Right renal pelvis (tissue), 4 donors: ENCODE measurements around the gene FOXP3. TPM values are rescaled to one million over a fixed set of nuclear protein-coding genes. Genes with fewer than 3 reads are reported as not detected.

Source experiments
- DNase-seq, 4 donors: peaks; one replicate each; pipeline ENCODE4 v3.0.0-alpha.2; 2013; ENCODE audit warnings: low read depth in 4 of 4, low spot score in 3 of 4, missing footprints in 1 of 4
- polyA plus RNA-seq, 4 donors: library from polyadenylated mRNA; unstranded; fragments of 120-200 nt; gene quantifications; one replicate each; pipeline ENCODE4 v1.2.1, GENCODE V29; 2013; ENCODE audit not compliant: insufficient read length in 4 of 4

FOXP3 gene
- polyA plus RNA-seq, 4 donors: 0.67 to 1.1 (median 0.89) TPM

- no peak for DNase-seq
Measured at GRCh38 chrX:49276207-49276606, 11.7 kb upstream of the FOXP3 start.

DNA sequence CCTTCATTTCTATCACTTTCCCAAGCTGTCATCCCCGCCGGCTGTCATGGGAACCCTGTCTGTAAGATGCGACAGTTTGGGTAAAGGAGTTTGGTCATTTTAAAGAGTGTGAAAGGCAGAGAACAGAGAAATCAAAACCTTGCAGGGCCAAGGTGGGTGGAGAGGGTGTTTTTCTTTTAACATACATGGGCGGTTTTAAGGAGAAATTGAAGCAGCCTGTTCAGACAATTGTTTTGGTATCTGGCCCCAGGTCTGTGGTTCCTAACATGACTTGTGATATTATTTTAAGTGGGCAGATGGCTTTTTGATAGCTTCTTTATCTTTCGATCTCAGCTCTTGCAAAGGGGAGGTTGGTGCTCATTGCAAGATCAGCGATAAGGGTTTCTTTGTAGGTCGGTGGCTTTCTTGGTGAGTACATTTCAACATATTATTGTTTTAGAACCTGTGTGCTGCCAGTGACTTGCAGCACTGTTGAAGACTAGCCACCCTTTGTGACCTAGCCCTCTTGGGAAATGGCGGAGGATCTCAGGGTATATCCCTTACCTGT, 8.7 kb upstream of the FOXP3 start:
- no peak for DNase-seq

DNA sequence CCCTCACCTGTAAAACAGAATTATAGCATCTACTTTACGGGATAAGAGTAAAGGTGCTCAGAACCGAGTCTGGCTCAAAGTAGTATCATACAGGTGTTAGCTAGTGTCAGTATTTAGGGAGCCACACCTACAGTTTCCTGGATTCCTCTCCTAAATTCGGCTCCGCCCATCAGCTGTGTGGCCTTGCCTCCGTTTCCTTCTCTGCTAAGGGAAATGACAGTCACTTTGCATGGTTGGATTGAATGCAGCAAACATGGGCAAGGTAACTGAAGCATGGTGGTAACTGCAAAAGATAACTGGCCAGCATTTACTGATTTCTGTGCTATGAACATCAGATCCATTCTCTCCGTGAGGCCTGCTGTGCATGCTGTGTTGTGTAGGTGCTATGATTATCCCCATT, 7.9 kb upstream of the FOXP3 start:
- no peak for DNase-seq

DNA sequence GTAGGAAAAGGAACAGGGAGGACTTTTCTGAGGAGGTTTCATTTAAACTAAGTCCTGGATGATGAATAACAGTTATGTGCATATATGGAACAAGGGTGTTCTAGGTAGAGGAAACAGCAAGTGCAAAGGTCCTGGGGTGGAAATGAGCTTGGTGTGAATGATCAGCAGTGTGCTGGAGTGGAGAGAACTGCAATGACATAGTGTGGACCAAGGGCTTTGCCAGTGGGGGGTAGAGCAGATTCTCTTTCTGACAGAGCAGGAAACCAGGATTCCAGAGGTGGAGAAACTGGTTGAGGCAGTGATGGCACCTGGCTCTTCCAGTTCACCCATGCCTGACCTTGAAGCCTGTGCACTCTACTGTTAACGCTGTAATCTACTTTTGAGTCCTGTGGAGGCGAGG, 6.8 kb upstream of the FOXP3 start:
- DNase-seq: no peak

DNA sequence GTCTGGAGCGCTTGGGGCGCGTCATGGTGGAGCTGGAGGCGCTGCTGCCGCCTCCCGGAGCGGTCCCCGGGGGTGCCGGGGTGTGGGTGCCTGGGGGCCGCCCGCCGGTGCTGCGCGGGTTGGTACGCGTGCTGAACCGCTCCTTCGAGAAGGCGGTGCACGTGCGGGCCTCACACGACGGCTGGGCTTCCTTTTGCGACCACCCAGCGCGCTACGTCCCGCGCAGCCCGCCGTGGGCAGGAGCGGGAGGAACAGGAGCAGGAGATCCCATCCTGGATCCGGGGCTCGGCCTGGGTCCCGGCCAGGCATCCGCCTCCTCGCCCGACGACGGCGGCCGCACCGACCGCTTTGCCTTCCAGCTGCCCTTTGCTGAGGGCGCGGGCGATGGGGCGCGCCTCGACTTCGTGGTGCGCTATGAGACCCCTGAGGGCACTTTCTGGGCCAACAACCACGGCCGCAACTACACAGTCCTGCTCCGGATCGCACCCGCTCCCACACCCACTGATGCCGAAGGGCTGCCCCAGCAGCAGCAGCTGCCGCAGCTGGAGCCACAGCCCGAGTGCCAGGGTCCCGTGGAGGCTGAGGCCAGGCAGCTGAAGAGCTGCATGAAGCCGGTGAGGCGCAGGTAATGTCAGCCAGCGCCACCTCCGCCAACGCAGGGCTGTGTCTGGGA, 5.9 kb upstream of the FOXP3 start:
- no peak for DNase-seq

- no peak for DNase-seq
Measured at GRCh38 chrX:49269767-49270248, 5.3 kb upstream of the FOXP3 start, which contains the start of gene PPP1R3F. PPP1R3F (plus strand) TSS chrX:49269793; CDS start chrX:49269870, 77 bp downstream.

DNA sequence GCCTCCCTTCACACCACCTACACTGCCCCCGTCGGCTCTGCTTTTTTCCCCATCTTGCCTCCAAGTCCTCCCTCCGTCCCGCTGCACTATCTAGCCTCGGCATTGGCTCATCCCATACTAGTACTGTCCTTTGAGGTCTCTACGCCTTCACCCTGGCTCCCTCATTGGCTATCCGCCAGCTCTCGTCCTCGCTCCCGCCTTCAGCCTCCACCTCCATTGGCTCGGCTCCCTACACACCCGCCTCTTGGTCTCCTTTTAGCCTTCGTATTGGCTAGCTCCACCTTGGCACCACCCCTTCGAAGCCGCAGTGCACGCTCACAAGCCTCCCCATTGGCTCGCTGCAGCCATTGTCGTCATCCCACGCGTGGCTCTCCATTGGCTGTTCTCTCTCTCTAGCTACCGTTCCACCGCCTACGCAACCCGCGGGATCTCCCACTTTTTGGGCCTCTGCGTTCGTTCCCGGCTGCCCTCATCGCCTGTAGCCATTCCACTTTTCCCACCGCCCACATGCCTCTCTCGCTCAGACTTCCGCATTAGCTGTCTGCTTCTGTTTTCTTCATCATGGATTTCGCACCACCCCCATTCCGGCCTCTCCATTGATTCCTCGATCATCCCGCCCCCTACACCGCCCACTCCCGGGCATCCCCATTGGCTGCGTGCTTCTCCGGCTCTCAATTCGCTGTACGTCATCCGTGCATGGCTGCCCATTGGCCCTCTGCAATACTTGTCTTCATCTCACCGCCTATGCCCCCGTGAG, 4.7 kb upstream of the FOXP3 start:
- peak; percentile 85 to 93 (median 88) for DNase-seq

- DNase-seq: no peak
Measured at GRCh38 chrX:49268702-49269009, 4.1 kb upstream of the FOXP3 start.

DNA sequence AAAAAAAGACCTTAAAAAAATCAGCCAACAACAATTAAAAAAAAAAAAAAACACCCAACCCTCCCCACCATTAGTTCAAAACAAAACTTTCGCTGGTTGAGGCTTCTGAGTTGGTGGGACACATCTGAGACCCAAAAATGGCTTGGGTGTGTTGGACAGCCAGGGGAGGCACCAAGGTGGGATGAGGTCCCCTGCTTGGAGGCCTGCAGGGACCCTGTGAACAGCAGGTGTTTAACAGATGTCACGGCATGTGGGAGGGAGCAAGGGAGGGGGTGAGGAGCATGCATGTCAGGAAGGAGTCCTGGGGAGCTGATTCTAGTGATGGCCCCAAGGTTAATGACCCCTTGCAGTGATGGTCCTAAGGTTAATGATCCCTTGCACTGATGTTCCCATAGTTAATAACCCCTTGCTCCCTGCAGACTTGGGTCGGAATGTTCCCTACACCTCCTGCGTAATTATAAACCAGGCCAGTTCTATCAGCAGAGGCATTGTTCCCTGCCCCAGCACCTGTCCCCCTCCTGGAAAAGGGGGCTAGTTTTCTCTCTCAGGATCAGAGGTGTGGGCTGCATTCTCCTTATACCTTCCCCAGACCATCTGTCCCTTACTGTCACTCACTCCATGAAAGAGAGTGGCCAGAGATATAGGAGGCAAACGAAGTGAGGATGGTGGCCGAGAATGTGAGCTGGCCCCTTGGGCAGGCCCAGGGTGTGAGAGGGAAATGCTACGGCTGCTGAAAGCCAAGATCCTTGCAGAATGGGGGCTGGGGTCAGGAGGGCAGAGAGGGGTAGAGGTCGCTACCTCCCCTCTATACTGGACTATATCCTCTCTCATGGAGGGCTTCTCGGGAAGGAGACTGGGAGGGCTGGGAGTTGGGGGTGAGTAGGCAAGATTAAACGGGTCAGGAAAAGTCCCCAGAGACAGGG, 2.3 kb upstream of the FOXP3 start:
- no peak for DNase-seq

DNA sequence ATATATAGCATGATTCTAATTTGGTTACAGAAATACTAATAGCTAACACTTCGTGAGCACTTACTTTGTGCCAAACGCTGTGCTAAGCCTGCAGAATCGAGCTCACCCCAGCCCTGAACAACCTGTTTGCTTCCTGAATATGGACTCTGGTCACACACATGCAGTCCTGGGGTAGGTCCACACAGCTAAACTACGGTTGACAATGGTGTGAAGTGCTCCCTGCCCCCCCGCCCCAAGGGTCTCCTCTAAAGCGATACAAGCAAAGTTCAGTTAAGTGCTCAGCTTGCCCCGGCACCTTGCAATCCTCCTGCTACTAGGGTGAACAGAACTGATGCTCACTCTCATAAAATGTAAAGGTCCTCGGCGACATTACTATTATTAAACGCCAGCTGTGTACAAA, 879 bp downstream of the FOXP3 start:
- DNase-seq: no peak

GRCh38 chrX:49262603-49263002, 1.9 kb downstream of the FOXP3 start:
- DNase-seq: no peak

GRCh38 chrX:49260221-49260985, 4.1 kb downstream of the FOXP3 start:
- no peak for DNase-seq

GRCh38 chrX:49258749-49259124, 5.8 kb downstream of the FOXP3 start:
- DNase-seq: no peak

DNA sequence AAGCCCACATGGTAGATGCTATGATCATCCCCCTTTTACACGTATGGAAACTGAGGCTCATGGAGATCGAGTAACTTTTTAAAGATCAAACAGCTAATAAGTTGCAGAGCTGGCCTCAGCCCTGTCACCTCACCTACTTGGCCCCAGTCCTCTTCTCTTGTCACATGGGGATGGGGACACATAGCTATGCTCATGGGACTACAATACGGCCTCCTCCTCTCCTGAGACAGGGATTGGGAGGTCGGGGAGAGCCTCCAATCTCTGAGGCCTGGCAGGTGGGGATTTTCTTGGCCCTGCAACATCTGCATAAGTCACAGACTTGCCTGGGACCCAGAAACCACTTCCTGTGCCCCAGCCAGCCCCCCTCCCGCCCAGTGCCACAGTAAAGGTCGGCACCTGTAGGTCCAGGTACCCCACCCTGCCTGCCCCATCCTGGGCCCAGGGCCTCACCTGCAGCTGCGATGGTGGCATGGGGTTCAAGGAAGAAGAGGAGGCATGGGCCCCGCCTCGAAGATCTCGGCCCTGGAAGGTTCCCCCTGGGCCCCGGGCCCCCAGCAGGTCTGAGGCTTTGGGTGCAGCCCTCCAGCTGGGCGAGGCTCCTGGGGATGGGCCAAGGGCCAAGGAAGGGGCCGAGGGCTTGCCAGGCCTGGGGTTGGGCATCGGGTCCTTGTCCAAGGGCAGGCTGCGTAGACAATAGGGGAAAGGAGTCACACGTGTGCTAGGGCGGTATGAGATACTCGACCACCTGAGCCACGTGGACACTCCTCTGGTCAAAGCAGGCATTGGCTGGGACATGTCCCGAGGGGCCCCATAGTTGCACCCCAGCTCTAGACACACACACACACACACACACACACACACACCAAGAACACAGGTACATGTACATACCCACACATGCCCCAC, 6.4 kb downstream of the FOXP3 start:
- DNase-seq: no peak

DNA sequence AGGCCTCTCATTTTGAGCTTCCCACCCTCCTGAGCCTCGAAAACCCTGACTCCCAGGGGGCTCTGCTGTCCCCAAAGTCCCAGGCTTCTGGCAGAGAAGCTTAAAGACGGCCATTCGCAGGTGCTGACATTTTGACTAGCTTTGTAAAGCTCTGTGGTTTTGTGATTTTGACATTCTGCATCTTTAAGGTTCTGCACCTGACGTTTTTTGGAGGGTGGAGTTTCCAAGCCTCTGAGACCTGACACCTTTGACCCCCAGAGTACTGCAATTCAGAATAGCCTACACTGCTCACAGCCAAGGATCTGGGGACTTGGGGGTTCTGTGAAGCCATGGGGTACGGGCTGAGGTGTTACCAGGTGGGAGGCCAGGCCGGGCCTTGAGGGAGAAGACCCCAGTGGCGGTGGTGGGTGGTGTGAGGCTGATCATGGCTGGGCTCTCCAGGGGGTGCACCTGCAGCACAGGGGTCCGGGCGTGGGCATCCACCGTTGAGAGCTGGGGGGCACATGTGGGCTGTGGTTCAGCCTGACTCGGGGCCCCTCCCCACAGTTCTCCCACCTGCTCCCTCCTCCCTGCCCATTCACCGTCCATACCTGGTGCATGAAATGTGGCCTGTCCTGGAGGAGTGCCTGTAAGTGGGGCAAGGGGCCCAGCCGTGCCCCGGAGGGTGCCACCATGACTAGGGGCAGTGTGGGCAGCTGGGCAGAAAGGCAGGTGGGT, 7.3 kb downstream of the FOXP3 start:
- DNase-seq: no peak

DNA sequence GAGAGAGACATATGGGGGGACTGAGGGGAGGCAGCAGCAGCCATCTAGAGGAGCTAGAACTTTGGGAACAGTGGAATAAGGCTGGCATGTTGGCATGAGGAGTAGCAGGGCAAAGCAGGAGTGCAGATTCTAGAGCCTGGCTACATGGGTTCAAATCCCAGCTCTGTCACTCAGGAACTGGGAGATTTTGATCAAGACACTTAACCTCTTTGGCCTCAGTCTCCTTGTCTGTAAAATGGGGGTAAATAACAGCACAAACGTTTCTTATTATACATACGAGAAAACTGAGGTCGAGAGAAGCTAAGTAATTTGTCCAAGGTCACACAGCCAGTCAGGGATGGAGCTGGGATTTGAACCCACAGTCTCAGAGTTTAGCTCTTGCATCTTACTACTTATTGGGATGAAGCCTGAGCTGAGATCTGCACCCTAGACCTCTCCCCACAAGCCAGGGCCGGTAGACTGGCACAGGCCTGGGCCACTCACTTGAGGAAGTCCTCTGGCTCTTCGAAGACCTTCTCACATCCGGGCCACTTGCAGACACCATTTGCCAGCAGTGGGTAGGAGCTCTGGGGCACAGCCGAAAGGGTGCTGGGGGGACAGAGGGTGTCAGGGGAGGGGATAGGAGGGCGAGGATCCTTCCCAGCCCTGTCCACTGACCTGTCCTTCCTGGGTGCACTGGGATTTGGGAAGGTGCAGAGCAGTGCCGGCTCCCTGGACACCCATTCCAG, 8.1 kb downstream of the FOXP3 start:
- no peak for DNase-seq

GRCh38 chrX:49254639-49255038, 9.9 kb downstream of the FOXP3 start:
- no peak for DNase-seq

GRCh38 chrX:49251325-49251724, 13.2 kb downstream of the FOXP3 start:
- DNase-seq: no peak
